ENCODE results near the gene PSORS1C1.
A peak's percentile ranks its signal among the peaks of the same experiment; 100 is the strongest.

Gene PSORS1C1

DNA sequence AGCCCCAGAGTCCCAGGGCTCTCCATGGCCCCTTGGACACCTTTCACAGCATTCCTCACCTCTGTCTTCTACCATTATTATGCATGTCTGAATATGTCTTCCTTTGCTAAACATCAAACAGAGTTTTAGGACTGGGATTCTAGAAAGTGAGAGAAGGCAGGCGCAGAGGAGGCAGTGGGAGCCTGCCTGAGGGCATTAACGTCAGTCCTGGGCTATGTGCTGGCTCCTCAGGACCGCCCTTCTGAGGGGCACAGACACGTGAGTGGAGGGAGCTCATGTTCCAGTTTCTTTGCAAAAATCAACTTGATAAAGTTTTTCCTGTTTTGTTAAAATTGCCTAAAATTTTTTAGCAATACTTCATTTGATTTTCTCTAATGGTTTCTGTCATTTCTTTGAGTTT, 40.2 kb upstream of the PSORS1C1 start:
- Histone ChIP-seq H3K27ac (no peak overlapping the region), H3K27me3 (ENCODE audit: insufficient read depth, low read depth, severe bottlenecking) (no peaks in the 10 kb centered on the region), H3K9me3 (ENCODE audit: severe bottlenecking) (no peaks in the 10 kb centered on the region), H3K4me3 (ENCODE audit: low read depth, low read length) (no peak overlapping the region), H3K36me3 (no peaks in the 10 kb centered on the region)
- no peak for DNase-seq
- TF ChIP-seq, protein P1, sequence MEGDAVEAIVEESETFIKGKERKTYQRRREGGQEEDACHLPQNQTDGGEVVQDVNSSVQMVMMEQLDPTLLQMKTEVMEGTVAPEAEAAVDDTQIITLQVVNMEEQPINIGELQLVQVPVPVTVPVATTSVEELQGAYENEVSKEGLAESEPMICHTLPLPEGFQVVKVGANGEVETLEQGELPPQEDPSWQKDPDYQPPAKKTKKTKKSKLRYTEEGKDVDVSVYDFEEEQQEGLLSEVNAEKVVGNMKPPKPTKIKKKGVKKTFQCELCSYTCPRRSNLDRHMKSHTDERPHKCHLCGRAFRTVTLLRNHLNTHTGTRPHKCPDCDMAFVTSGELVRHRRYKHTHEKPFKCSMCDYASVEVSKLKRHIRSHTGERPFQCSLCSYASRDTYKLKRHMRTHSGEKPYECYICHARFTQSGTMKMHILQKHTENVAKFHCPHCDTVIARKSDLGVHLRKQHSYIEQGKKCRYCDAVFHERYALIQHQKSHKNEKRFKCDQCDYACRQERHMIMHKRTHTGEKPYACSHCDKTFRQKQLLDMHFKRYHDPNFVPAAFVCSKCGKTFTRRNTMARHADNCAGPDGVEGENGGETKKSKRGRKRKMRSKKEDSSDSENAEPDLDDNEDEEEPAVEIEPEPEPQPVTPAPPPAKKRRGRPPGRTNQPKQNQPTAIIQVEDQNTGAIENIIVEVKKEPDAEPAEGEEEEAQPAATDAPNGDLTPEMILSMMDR (IDR thresholded peaks at IDR 0.05; ENCODE audit: low read depth, low read length) = no peak

- Histone ChIP-seq H3K36me3 (no peaks in the 10 kb centered on the region), H3K4me3 (ENCODE audit: low read depth, low read length) (no peak overlapping the region), H3K27me3 (ENCODE audit: insufficient read depth, low read depth, severe bottlenecking) (no peaks in the 10 kb centered on the region), H3K9me3 (ENCODE audit: severe bottlenecking) (no peaks in the 10 kb centered on the region), H3K27ac (no peak overlapping the region)
- TF ChIP-seq, protein P1 (IDR thresholded peaks at IDR 0.05; ENCODE audit: low read depth, low read length) = no peak
- no peak for DNase-seq
These were observed 39.1 kb upstream of the PSORS1C1 start for GRCh38 chr6:31075528-31075927.

- H3K4me3 ChIP-seq (ENCODE audit: low read depth, low read length) = no peak overlapping the region
- no peak for DNase-seq
- H3K36me3 ChIP-seq = no peaks in the 10 kb centered on the region
- no peak overlapping the region for H3K27ac ChIP-seq
- H3K27me3 ChIP-seq (ENCODE audit: insufficient read depth, low read depth, severe bottlenecking) = no peaks in the 10 kb centered on the region
- no peaks in the 10 kb centered on the region for H3K9me3 ChIP-seq (ENCODE audit: severe bottlenecking)
- TF ChIP-seq, protein P1 (IDR thresholded peaks at IDR 0.05; ENCODE audit: low read depth, low read length) = no peak
These were observed 38.0 kb upstream of the PSORS1C1 start for GRCh38 chr6:31076611-31077010.

DNA sequence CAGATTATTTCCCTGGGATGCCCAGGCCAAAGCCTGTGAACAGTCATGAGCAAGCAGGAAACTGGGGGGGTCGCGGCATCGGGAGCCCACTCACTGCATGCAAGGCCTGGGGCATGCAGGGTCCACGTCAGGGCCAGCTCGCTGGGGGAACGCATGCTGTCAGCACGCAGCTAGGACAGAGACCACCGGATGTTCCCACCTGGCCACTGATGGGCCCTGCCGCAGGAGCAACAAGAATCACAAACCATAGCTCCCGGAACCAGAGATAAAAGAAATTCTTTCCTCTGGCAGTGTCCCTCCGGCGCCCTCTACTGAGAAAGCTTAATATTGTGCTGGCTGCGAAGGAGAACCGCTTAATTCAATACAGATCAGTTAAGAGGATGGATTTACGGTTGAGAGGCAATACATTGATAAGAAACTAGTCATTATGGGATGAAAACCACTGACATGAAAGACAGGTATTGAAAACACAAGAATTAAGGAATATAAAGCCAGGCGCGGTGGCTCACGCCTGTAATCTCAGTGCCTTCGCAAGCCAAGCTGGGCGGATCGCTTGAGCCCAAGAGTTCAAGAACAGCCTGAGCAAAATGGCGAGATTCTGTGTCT, 34.8 kb upstream of the PSORS1C1 start:
- H3K36me3 ChIP-seq = no peaks in the 10 kb centered on the region
- H3K27me3 ChIP-seq (ENCODE audit: insufficient read depth, low read depth, severe bottlenecking) = no peaks in the 10 kb centered on the region
- H3K27ac ChIP-seq = no peak overlapping the region
- peak overlapping the region; percentile 20; the same call in 1 of the 2 replicates for H3K4me3 ChIP-seq (ENCODE audit: low read depth, low read length)
- TF ChIP-seq, protein P1 (IDR thresholded peaks at IDR 0.05; ENCODE audit: low read depth, low read length) = peak; percentile 85
- peak; percentile 86 for DNase-seq
- H3K9me3 ChIP-seq (ENCODE audit: severe bottlenecking) = no peaks in the 10 kb centered on the region

DNA sequence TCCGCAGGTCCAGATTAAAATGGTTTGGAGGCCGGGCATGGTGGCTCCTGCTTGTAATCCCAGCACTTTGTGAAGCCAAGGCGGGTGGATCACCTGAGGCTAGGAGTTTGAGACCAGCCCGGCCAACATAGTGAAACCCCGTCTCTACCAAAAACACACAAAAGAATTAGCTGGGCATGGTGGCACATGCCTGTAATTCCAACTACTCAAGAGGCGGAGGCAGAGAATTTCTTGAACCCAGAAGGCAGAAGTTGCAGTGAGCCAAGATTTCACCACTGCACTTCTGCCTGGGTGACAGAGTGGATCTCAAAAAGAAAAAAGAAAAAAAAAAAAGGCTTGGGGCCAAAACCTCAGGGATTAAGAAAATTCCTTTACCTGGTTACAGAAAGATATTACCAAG, 32.7 kb upstream of the PSORS1C1 start:
- Histone ChIP-seq H3K4me3 (ENCODE audit: low read depth, low read length) (no peak overlapping the region), H3K27me3 (ENCODE audit: insufficient read depth, low read depth, severe bottlenecking) (no peaks in the 10 kb centered on the region), H3K9me3 (ENCODE audit: severe bottlenecking) (no peaks in the 10 kb centered on the region), H3K36me3 (no peaks in the 10 kb centered on the region), H3K27ac (no peak overlapping the region)
- no peak for DNase-seq
- TF ChIP-seq, protein P1 (IDR thresholded peaks at IDR 0.05; ENCODE audit: low read depth, low read length) = no peak

GRCh38 chr6:31083742-31084354, 30.8 kb upstream of the PSORS1C1 start:
- Histone ChIP-seq H3K27me3 (ENCODE audit: insufficient read depth, low read depth, severe bottlenecking) (no peaks in the 10 kb centered on the region), H3K27ac (no peak overlapping the region), H3K4me3 (ENCODE audit: low read depth, low read length) (no peak overlapping the region), H3K9me3 (ENCODE audit: severe bottlenecking) (no peaks in the 10 kb centered on the region), H3K36me3 (no peaks in the 10 kb centered on the region)
- TF ChIP-seq, protein P1 (IDR thresholded peaks at IDR 0.05; ENCODE audit: low read depth, low read length) = peak; percentile 82
- DNase-seq = peak; percentile 90

Measured in WERI-Rb-1 (cell line).